GM21619 (cell line): ENCODE measurements around the gene ME3.

ENCODE experiments used
- ATAC-seq: cut with Tn5 transposase; IDR thresholded peaks from one replicate; pipeline ENCODE4 v1.9.1; 2021; ENCODE audit not compliant: unreplicated experiment

Gene ME3

DNA sequence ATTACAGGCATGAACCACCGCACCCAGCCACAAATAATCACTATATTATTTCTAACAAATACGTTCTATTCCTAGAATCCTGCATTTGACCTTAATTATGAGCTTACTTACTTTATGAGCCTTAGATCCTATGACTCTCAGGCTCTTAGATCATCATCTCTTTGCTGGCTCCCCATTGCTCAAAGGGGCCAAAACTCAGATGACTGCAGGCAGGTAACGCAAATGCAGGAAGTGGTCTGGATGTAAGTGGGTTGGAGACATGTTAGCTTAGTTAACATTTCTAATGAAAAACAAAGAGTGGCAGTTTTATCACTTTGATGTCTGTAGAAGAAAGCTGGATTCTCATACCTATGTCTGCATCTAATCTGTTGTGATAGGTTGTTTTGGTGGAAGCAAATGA is 274.3 kb downstream of the ME3 start:
- ATAC-seq, result no peak

DNA sequence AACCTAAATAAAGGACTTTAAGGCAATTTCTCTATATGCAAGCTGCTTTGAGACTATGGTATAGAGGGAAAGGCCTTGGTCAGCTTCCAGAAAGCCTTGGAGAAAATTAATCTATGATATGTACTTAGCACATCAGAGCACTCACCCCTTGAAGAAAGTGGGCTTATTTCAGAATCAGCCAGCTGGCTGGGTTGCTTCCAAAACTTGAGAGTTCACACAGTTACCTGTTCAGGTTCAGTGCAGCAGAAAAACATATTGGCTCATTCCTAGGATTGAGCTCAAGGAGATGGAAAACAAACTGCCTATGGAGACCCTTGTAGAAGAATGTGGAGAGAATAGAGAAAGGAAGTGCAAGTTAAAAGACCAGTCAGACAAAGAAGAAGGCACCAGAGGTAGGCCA is 275.1 kb downstream of the ME3 start:
- ATAC-seq, result no peak

GRCh38 chr11:86396396-86396795 is 276.0 kb downstream of the ME3 start:
- no peak for ATAC-seq

- no peak for ATAC-seq
These were observed 277.3 kb downstream of the ME3 start for GRCh38 chr11:86395061-86395551.
